Gastroesophageal sphincter (tissue), 4 donors: ENCODE results near the gene FANCC. TPM values are rescaled to one million over a fixed set of nuclear protein-coding genes. Genes with fewer than 3 reads are reported as not detected.
A peak's percentile ranks its signal among the peaks of the same experiment; 100 is the strongest.

Experiments used
- ATAC-seq: fragments of 150-250 bp; one replicate; pipeline ENCODE4 v1.9.1; 2016; ENCODE audit warnings: mild to moderate bottlenecking, moderate library complexity
- H3K27ac ChIP-seq, 4 donors: fragments of 200-600 bp; sonication (generic) in 3 of 4; 1 replicate in 3 of 4; 2 replicates in 1 of 4; pipeline ENCODE4 v1.5.1; 2016 to 2019
- H3K27me3 ChIP-seq: fragments of 200-600 bp; sonication (generic); one replicate; pipeline ENCODE4 v1.5.1; 2019
- H3K36me3 ChIP-seq, 2 donors: fragments of 200-600 bp; sonication (generic); one replicate each; pipeline ENCODE4 v1.5.1; 2019; ENCODE audit warnings: control low read depth in 1 of 2
- H3K4me1 ChIP-seq, 3 donors: fragments of 200-600 bp; sonication (generic); 1 replicate in 2 of 3; 2 replicates in 1 of 3; pipeline ENCODE4 v1.5.1; 2016 to 2019; ENCODE audit warnings: control low read depth in 2 of 3
- H3K4me3 ChIP-seq, 2 donors: fragments of 200-600 bp; sonication (generic); one replicate each; pipeline ENCODE4 v1.5.1; 2019; ENCODE audit warnings: mild to moderate bottlenecking in 1 of 2, moderate library complexity in 1 of 2
- H3K9me3 ChIP-seq, 3 donors: fragments of 200-600 bp; sonication (generic); one replicate each; pipeline ENCODE4 v1.5.1; 2017 to 2019; ENCODE audit warnings: control low read depth in 2 of 3
- CTCF ChIP-seq, 4 experiments: fragments of 200-600 bp in 2 of 4; fragments of 450-650 bp in 2 of 4; sonication (generic) in 1 of 4; IDR thresholded peaks; one replicate each; pipeline ENCODE4 v1.5.1; 2017 to 2019; ENCODE audit warnings: antibody characterized with exemption in 4 of 4, mild to moderate bottlenecking in 2 of 4, moderate library complexity in 2 of 4
- EP300 ChIP-seq: sonication (generic); formaldehyde crosslinking; IDR thresholded peaks from one replicate; pipeline ENCODE4 v1.6.1; 2017; ENCODE audit warnings: antibody characterized with exemption, mild to moderate bottlenecking
- POLR2A ChIP-seq, 2 donors: fragments of 450-650 bp; IDR thresholded peaks; one replicate each; pipeline ENCODE4 v1.6.1; 2017; ENCODE audit warnings: antibody characterized with exemption in 2 of 2, mild to moderate bottlenecking in 2 of 2, moderate library complexity in 1 of 2
- POLR2AphosphoS5 ChIP-seq: sonication (generic); formaldehyde crosslinking; IDR thresholded peaks from one replicate; pipeline ENCODE4 v1.6.1; 2017; ENCODE audit warnings: antibody characterized with exemption
- WGBS, 2 donors: methylation state at CpG; one replicate each; pipeline ENCODE4 v1.1.5; 2018; ENCODE audit warnings: low coverage in 1 of 2; 5-methylcytosine and 5-hydroxymethylcytosine counted together
- total RNA-seq, 4 donors: library from RNA; depleted of rRNA; stranded (reverse); fragments of >200 nt; gene quantifications; one replicate each; pipeline ENCODE4 v1.1.0, GENCODE V29; 2016

FANCC gene
- total RNA-seq, 4 donors from 2014 or later = 4.9 to 9.4 (median 7.4) TPM

DNA sequence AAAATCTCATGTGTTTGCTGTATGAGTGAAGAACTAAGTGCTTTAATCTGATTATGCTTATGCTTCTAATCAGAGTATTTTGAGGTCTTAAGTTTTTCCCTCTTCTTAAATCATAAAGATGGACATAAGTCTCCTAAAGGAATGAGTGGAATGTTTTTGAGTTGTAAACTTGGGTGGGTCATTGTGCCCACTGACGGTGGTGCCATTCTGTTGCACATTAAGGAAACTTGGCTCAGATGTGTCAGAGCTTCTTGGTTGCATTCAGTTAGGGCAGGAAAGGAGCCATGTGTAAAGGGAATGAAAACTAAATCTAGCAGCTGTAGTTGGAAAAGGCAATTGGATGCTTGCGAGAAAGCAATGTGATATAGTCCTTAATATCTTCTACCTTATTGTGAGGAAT is 256.6 kb downstream of the FANCC start:
- TF ChIP-seq EP300 (no peak), POLR2A (IDR thresholded peaks at IDR 0.05) (no peak), POLR2AphosphoS5 (no peak), CTCF (IDR thresholded peaks at IDR 0.05) (no peak)
- peak overlapping the region in 3 of 4 donors; percentile 65 to 89 (median 87) for H3K27ac ChIP-seq
- no peak overlapping the region for H3K4me3 ChIP-seq
- no peak for ATAC-seq
- 21% methylated on average over 2 of the region's 2 CpGs for WGBS, 2 donors
- no peaks in the 10 kb centered on the region for H3K9me3 ChIP-seq
- H3K27me3 ChIP-seq = no peaks in the 10 kb centered on the region
- H3K36me3 ChIP-seq = peaks cover 0 to 36% of the 10 kb centered on the region in 2 donors
- H3K4me1 ChIP-seq = peaks cover 4 to 100% (median 76%) of the 10 kb centered on the region in 3 donors

DNA sequence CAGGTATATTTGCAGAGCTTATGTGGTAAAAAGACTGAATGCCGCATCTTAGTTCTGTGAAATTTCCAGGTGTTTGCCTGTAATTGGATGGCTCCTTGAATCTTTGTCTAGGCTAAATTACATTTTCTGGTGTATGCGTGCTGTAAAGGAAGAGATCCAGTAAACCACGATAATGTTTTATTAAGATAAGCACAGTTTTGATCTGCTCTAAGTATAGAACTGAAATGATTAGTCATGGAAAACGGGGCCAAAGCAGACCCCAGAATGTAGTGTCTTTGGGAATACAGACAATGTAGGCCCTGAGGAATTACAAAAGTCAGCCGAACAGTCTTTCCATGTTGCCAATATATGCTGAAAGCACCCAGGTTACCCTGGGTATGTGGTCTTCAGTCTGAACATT is 257.3 kb downstream of the FANCC start:
- no peak overlapping the region for H3K4me3 ChIP-seq
- TF ChIP-seq CTCF (IDR thresholded peaks at IDR 0.05) (no peak), EP300 (no peak), POLR2A (IDR thresholded peaks at IDR 0.05) (no peak), POLR2AphosphoS5 (no peak)
- WGBS, 2 donors = 17 to 32% methylated on average over 4 to 5 of the region's 5 CpGs
- H3K4me1 ChIP-seq = peaks cover 0 to 100% (median 74%) of the 10 kb centered on the region in 3 donors
- H3K27me3 ChIP-seq = no peaks in the 10 kb centered on the region
- ATAC-seq = no peak
- peak overlapping the region; percentile 19 to 89 (median 76) for H3K27ac ChIP-seq
- no peaks in the 10 kb centered on the region for H3K9me3 ChIP-seq
- H3K36me3 ChIP-seq = peaks cover 0 to 36% of the 10 kb centered on the region in 2 donors

DNA sequence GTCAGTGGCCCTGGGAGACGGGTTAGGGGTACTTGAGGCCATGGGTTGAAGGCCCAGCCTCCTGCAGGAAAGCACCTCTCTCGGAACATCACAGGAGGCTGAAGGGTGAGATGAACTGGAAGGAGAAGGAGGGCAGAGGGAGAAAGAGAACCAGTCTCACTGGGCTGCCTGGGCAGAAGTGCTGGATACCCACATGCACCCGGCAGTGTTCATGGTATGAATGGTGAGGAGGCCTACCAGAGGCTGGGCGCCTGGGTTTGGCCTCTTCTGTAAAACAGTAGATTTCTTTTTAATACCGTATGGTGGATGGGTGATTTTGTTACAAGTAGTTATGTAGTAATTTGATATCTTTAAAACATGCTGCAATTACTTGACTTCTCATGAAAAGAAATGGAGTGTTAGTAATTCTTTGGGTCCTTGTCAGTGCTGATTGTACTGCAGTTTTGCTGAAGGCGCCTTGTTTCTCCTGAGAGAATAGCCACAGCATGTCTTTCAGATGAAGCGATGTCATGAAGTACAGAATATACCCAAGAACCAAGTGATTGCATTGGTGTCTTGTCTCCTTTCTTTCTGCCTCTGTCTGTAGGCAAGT is 258.6 kb downstream of the FANCC start:
- Histone ChIP-seq H3K4me3 (peak overlapping the region in 1 of 2 donors; percentile 42), H3K4me1 (peaks cover 0 to 100% (median 71%) of the 10 kb centered on the region in 3 donors), H3K27ac (peak overlapping the region; percentile 65 to 91 (median 88)), H3K27me3 (no peaks in the 10 kb centered on the region), H3K9me3 (no peaks in the 10 kb centered on the region), H3K36me3 (peaks cover 0 to 29% of the 10 kb centered on the region in 2 donors)
- no peak for ATAC-seq
- TF ChIP-seq EP300 = no peak
- no peak for TF ChIP-seq CTCF (IDR thresholded peaks at IDR 0.05)
- TF ChIP-seq POLR2A (IDR thresholded peaks at IDR 0.05) = no peak
- TF ChIP-seq POLR2AphosphoS5 = no peak
- WGBS, 2 donors = 46 to 53% methylated on average over 5 to 7 of the region's 7 CpGs

DNA sequence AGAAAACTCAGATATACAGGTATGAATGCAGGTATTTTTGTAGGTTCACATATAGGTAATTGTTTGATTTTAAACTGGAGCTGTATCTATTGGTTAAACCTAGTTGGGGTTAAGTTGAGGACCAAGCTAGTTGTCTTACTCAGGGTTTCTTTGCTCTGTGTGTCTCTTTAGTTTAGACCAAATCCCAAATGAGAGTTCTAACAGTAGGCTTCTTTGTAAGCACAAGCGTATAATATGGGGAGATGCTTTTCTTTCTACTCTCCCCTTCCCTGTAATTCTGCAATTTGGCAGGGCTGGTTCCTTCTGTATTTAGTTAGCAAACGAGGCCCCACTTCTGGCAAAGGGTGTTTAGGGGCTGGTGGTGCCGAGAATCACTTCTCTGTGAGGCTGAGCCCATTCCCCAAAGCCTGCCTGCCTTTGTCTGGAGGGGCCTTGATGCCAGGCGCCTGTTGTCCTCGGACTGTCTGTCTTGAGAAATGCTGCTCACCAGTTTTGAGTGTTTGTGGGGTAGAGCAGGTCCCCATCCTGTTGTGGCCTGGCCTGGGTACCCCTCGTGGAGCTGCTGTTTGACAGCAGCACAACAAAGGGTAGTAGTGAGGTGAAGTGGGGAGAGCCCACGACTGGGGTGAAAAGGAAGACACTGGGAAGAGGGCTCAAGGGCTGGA is 259.3 kb downstream of the FANCC start:
- H3K27me3 ChIP-seq = no peaks in the 10 kb centered on the region
- H3K27ac ChIP-seq = peak overlapping the region; percentile 65 to 91 (median 88)
- ATAC-seq = no peak
- peaks cover 0 to 22% of the 10 kb centered on the region in 2 donors for H3K36me3 ChIP-seq
- peaks cover 2 to 100% (median 65%) of the 10 kb centered on the region in 3 donors for H3K4me1 ChIP-seq
- WGBS, 2 donors = 32% methylated on average over 3 of the region's 7 CpGs; no CpG with 5 or more reads in 1 of the 2 donors
- H3K9me3 ChIP-seq = no peaks in the 10 kb centered on the region
- peak overlapping the region; percentile 15 to 42 for H3K4me3 ChIP-seq
- TF ChIP-seq POLR2AphosphoS5 = no peak
- TF ChIP-seq CTCF (IDR thresholded peaks at IDR 0.05) = no peak
- TF ChIP-seq POLR2A (IDR thresholded peaks at IDR 0.05) = no peak
- no peak for TF ChIP-seq EP300

- no peak for ATAC-seq
- peak overlapping the region; percentile 65 to 91 (median 88) for H3K27ac ChIP-seq
- H3K4me1 ChIP-seq = peaks cover 8 to 100% (median 54%) of the 10 kb centered on the region in 3 donors
Measured at GRCh38 chr9:95057101-95057500, 260.4 kb downstream of the FANCC start.

More at GRCh38 chr9:95057101-95057500, 260.4 kb downstream of the FANCC start:
- 10 to 12% methylated on average over 8 to 9 of the region's 10 CpGs for WGBS, 2 donors
- peak overlapping the region; percentile 15 to 42 for H3K4me3 ChIP-seq
- H3K27me3 ChIP-seq = no peaks in the 10 kb centered on the region
- H3K9me3 ChIP-seq = no peaks in the 10 kb centered on the region
- no peak for TF ChIP-seq POLR2AphosphoS5
- no peak for TF ChIP-seq EP300
- TF ChIP-seq POLR2A (IDR thresholded peaks at IDR 0.05) = no peak
- TF ChIP-seq CTCF (IDR thresholded peaks at IDR 0.05) = no peak
- H3K36me3 ChIP-seq = peaks cover 0 to 11% of the 10 kb centered on the region in 2 donors
